ENCODE data around the gene SLC43A3.

Gene SLC43A3

DNA sequence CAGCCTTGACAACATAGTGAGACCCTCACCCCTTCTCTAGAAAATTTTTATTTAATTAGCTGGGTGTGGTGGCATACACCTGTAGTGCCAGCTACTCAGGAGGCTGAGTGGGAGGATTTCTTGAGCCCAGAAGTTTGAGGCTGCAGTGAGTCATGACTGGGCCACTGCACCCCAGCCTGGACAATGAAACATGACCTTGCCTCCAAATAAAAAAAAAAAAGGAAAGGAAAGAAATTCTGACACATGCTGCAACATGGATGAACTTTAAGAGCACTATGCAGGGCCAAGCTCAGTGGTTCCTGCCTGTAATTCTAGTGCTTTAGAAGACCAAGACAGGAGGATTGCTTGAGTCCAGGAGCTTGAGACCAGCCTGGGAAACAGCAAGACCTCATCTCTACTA lies 8.8 kb downstream of the SLC43A3 start:
- in situ Hi-C loops (cut with MboI; ENCODE audit: low pct_unique_long_range_greater_than_20kb, low sequenced_read_pairs, unreplicated experiment) = no loop called here
- no peak for DNase-seq (ENCODE audit: low spot score)
- no peak for TF ChIP-seq CTCF (IDR thresholded peaks at IDR 0.05; ENCODE audit: extremely low read depth, insufficient read depth, missing control alignments)

DNA sequence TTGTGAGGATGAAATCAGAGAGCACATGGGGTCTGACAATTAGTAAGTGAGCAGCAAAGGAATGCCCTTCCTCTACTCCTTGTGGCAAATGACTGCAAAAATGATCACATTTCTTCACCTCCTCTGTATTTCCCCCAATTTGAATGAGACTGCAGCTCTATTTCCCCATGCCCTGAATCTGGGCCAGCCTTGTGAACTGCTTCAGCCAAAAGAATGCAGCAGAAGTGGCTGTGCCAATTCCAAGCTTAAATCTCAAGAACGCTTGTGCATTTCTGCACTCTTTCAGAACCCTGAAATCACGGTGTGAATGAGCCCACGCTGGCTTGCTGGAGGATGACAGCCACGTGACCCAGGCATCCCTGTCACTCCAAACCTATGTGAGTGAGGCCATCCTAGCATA lies 9.9 kb downstream of the SLC43A3 start:
- no peak for TF ChIP-seq CTCF (IDR thresholded peaks at IDR 0.05; ENCODE audit: extremely low read depth, insufficient read depth, missing control alignments)
- in situ Hi-C loops (cut with MboI; ENCODE audit: low pct_unique_long_range_greater_than_20kb, low sequenced_read_pairs, unreplicated experiment) = no loop called here
- no peak for DNase-seq (ENCODE audit: low spot score)

DNA sequence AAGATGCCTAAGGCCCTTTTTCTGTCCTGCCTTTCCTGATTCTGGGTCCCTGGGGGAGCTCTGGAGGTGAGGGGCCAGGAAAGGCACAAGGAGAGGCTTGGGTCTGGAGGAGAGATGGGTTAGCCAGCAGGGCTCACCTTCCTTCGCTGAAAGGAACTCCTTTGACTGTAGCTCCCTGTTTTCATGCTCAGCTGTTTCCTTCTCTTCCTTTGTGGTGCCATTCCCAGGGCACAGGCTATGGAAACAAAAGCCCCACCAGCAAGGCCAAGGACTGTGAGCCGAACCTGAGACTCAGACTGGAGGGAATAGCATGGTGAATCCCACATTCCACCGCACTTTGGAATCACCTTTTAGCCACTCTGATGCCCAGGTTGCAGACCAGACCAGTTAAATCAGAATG lies 10.5 kb downstream of the SLC43A3 start:
- no peak for TF ChIP-seq CTCF (IDR thresholded peaks at IDR 0.05; ENCODE audit: extremely low read depth, insufficient read depth, missing control alignments)
- in situ Hi-C loops (cut with MboI; ENCODE audit: low pct_unique_long_range_greater_than_20kb, low sequenced_read_pairs, unreplicated experiment) = no loop called here
- no peak for DNase-seq (ENCODE audit: low spot score)

GRCh38 chr11:57414612-57415212 lies 12.2 kb downstream of the SLC43A3 start:
- in situ Hi-C loops (cut with MboI; ENCODE audit: low pct_unique_long_range_greater_than_20kb, low sequenced_read_pairs, unreplicated experiment) = no loop called here
- no peak for TF ChIP-seq CTCF (IDR thresholded peaks at IDR 0.05; ENCODE audit: extremely low read depth, insufficient read depth, missing control alignments)
- no peak for DNase-seq (ENCODE audit: low spot score)

GRCh38 chr11:57413681-57414080 lies 13.2 kb downstream of the SLC43A3 start:
- TF ChIP-seq CTCF (IDR thresholded peaks at IDR 0.05; ENCODE audit: extremely low read depth, insufficient read depth, missing control alignments) = no peak
- no peak for DNase-seq (ENCODE audit: low spot score)
- in situ Hi-C loops (cut with MboI; ENCODE audit: low pct_unique_long_range_greater_than_20kb, low sequenced_read_pairs, unreplicated experiment) = no loop called here

- TF ChIP-seq CTCF (IDR thresholded peaks at IDR 0.05; ENCODE audit: extremely low read depth, insufficient read depth, missing control alignments) = no peak
- in situ Hi-C loops (cut with MboI; ENCODE audit: low pct_unique_long_range_greater_than_20kb, low sequenced_read_pairs, unreplicated experiment) = no loop called here
- DNase-seq (ENCODE audit: low spot score) = no peak
Measured at GRCh38 chr11:57410287-57410686, 16.6 kb downstream of the SLC43A3 start.

Data from GM13977 (cell line).